ENCODE measurements around the gene KRT74. TPM values are rescaled to one million over a fixed set of nuclear protein-coding genes. Genes with fewer than 3 reads are reported as not detected.

The KRT74 gene
- total RNA-seq, 2 experiments from 2014 or later: not detected

- no peak for ATAC-seq
- no peak for DNase-seq
- TF ChIP-seq, protein P1, sequence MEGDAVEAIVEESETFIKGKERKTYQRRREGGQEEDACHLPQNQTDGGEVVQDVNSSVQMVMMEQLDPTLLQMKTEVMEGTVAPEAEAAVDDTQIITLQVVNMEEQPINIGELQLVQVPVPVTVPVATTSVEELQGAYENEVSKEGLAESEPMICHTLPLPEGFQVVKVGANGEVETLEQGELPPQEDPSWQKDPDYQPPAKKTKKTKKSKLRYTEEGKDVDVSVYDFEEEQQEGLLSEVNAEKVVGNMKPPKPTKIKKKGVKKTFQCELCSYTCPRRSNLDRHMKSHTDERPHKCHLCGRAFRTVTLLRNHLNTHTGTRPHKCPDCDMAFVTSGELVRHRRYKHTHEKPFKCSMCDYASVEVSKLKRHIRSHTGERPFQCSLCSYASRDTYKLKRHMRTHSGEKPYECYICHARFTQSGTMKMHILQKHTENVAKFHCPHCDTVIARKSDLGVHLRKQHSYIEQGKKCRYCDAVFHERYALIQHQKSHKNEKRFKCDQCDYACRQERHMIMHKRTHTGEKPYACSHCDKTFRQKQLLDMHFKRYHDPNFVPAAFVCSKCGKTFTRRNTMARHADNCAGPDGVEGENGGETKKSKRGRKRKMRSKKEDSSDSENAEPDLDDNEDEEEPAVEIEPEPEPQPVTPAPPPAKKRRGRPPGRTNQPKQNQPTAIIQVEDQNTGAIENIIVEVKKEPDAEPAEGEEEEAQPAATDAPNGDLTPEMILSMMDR (IDR thresholded peaks at IDR 0.05): no peak
- Mint-ChIP-seq H3K27ac (no peak overlapping the region), H3K36me3 (ENCODE audit: low read depth) (no peaks in the 10 kb centered on the region), H3K9me3 (no peaks in the 10 kb centered on the region), H3K4me1 (ENCODE audit: low read depth) (peaks cover 5% of the 10 kb centered on the region), H3K4me3 (no peak overlapping the region), H3K27me3 (no peaks in the 10 kb centered on the region)
- CTCF ChIA-PET: interaction anchor here (1.2 kb wide), 1 partner anchor 36 kb away, joined by 3 read pairs; no protein-coding TSS in a partner anchor
- intact Hi-C loops (cut with micrococcal nuclease): no loop called here
- POLR2A ChIA-PET: interaction anchor here (1.0 kb wide), 1 partner anchor 49 kb away, joined by 3 read pairs; the partner anchor contains the start of gene KRT74
These were observed 48.6 kb downstream of the KRT74 start for GRCh38 chr12:52524898-52525591.

GRCh38 chr12:52524241-52524897, 49.3 kb downstream of the KRT74 start:
- ATAC-seq (no peak), DNase-seq (no peak)
- peaks cover 5% of the 10 kb centered on the region for H3K4me1 Mint-ChIP-seq (ENCODE audit: low read depth)
- intact Hi-C loops (cut with micrococcal nuclease): no loop called here
- TF ChIP-seq, protein P1 (IDR thresholded peaks at IDR 0.05): no peak
- no peaks in the 10 kb centered on the region for H3K36me3 Mint-ChIP-seq (ENCODE audit: low read depth)
- ChIA-PET POLR2A (interaction anchor here (1.0 kb wide), 1 partner anchor 50 kb away, joined by 3 read pairs; the partner anchor contains the start of gene KRT74), CTCF (no interaction called here)
- no peaks in the 10 kb centered on the region for H3K27me3 Mint-ChIP-seq
- H3K27ac Mint-ChIP-seq: no peak overlapping the region
- H3K9me3 Mint-ChIP-seq: no peaks in the 10 kb centered on the region
- H3K4me3 Mint-ChIP-seq: no peak overlapping the region

GRCh38 chr12:52523824-52524223, 49.8 kb downstream of the KRT74 start:
- H3K27me3 Mint-ChIP-seq: no peaks in the 10 kb centered on the region
- no peak for DNase-seq
- ChIA-PET CTCF (no interaction called here), POLR2A (no interaction called here)
- H3K9me3 Mint-ChIP-seq: no peaks in the 10 kb centered on the region
- H3K4me1 Mint-ChIP-seq (ENCODE audit: low read depth): peaks cover 5% of the 10 kb centered on the region
- ATAC-seq: no peak
- intact Hi-C loops (cut with micrococcal nuclease): no loop called here
- no peak overlapping the region for H3K4me3 Mint-ChIP-seq
- H3K27ac Mint-ChIP-seq: no peak overlapping the region
- TF ChIP-seq, protein P1 (IDR thresholded peaks at IDR 0.05): no peak
- H3K36me3 Mint-ChIP-seq (ENCODE audit: low read depth): no peaks in the 10 kb centered on the region

- Mint-ChIP-seq H3K27me3 (no peaks in the 10 kb centered on the region), H3K36me3 (ENCODE audit: low read depth) (no peaks in the 10 kb centered on the region), H3K9me3 (no peaks in the 10 kb centered on the region), H3K4me3 (no peak overlapping the region), H3K4me1 (ENCODE audit: low read depth) (peaks cover 5% of the 10 kb centered on the region), H3K27ac (no peak overlapping the region)
- ATAC-seq (no peak), DNase-seq (no peak)
- CTCF ChIA-PET: no interaction called here
- TF ChIP-seq, protein P1 (IDR thresholded peaks at IDR 0.05): no peak
- intact Hi-C loops (cut with micrococcal nuclease): no loop called here
- POLR2A ChIA-PET: no interaction called here
These were observed 51.2 kb downstream of the KRT74 start for GRCh38 chr12:52522346-52523011.

All from activated CD8-positive, alpha-beta T cell treated with anti-CD3 and anti-CD28 coated beads for 36 hours (primary cell).